Endodermal cell (in vitro differentiated cells): ENCODE measurements around the gene PARVB. TPM values are rescaled to one million over a fixed set of nuclear protein-coding genes. Genes with fewer than 3 reads are reported as not detected.

ENCODE experiments used
- DNase-seq: peaks from one replicate; pipeline ENCODE4 v3.0.0-alpha.2; 2017
- H3K27ac ChIP-seq: 2 replicates; pipeline ENCODE4 v1.5.1; 2013; ENCODE audit warnings: mild to moderate bottlenecking, low read depth, low read length, moderate library complexity
- H3K27me3 ChIP-seq: 2 replicates; pipeline ENCODE4 v1.6.1; 2013; ENCODE audit warnings: mild to moderate bottlenecking, low read length, moderate library complexity; ENCODE audit not compliant: insufficient read depth, control insufficient read depth, poor library complexity, severe bottlenecking
- H3K36me3 ChIP-seq: 2 replicates; pipeline ENCODE4 v1.7.0; 2013; ENCODE audit warnings: mild to moderate bottlenecking, low read length, moderate library complexity; ENCODE audit not compliant: control insufficient read depth, insufficient read depth
- H3K4me1 ChIP-seq: one replicate; pipeline ENCODE4 v1.7.0; 2013; ENCODE audit warnings: low read length; ENCODE audit not compliant: control insufficient read depth, insufficient read depth
- H3K4me3 ChIP-seq: 2 replicates; pipeline ENCODE4 v1.5.1; 2013; ENCODE audit warnings: mild to moderate bottlenecking, low read length, moderate library complexity
- H3K9ac ChIP-seq: 2 replicates; pipeline ENCODE4 v1.6.1; 2013; ENCODE audit warnings: mild to moderate bottlenecking, low read length, moderate library complexity; ENCODE audit not compliant: poor library complexity, severe bottlenecking; ENCODE audit errors: extremely low read depth
- H3K9me3 ChIP-seq: 2 replicates; pipeline ENCODE4 v1.6.1; 2013; ENCODE audit warnings: mild to moderate bottlenecking, low read length, moderate library complexity; ENCODE audit not compliant: control insufficient read depth
- H3K27ac Mint-ChIP-seq: 2 replicates; pipeline ENCODE4 v1.8.0; 2020; ENCODE audit warnings: mixed read lengths
- H3K27me3 Mint-ChIP-seq: 2 replicates; pipeline ENCODE4 v1.8.0; 2021; ENCODE audit warnings: mild to moderate bottlenecking, mixed read lengths; ENCODE audit not compliant: insufficient read depth
- H3K36me3 Mint-ChIP-seq: 2 replicates; pipeline ENCODE4 v1.8.0; 2020; ENCODE audit warnings: low read depth, mixed read lengths
- H3K4me1 Mint-ChIP-seq: 2 replicates; pipeline ENCODE4 v1.8.0; 2020; ENCODE audit warnings: mixed read lengths
- H3K4me3 Mint-ChIP-seq: 2 replicates; pipeline ENCODE4 v1.8.0; 2020; ENCODE audit warnings: mild to moderate bottlenecking, moderate library complexity, mixed read lengths
- H3K9me3 Mint-ChIP-seq: 2 replicates; pipeline ENCODE4 v1.8.0; 2020; ENCODE audit warnings: mild to moderate bottlenecking, mixed read lengths
- WGBS, 2 experiments: methylation state at CpG; one replicate each; pipeline versions ENCODE4 v1.1.5 to v1.1.7; 2013; ENCODE audit warnings: missing lambda C conversion rate in 2 of 2, mixed read lengths in 1 of 2; ENCODE audit not compliant: insufficient coverage in 1 of 2, insufficient read length in 1 of 2; 5-methylcytosine and 5-hydroxymethylcytosine counted together
- total RNA-seq, 2 donors: library from RNA; stranded (reverse); fragmentation: NEBNext Ultra II Directional in 1 of 2; extraction: Animal tissue kit (Norgen Biotek cat#: 25700) in 1 of 2; gene quantifications; 2 replicates in 1 of 2; 3 replicates in 1 of 2; pipeline ENCODE4 v1.2.1, GENCODE V29; 2021
- TF ChIP-seq, protein P1 (sequence below): fragments of 200-600 bp; sonication (generic); conservative IDR thresholded peaks from 2 replicates; pipeline ENCODE4 v1.5.0; 2021; ENCODE audit warnings: antibody characterized with exemption, mild to moderate bottlenecking

Gene PARVB
- total RNA-seq, 2 donors from 2014 or later: 29.6 to 32.3 TPM

DNA sequence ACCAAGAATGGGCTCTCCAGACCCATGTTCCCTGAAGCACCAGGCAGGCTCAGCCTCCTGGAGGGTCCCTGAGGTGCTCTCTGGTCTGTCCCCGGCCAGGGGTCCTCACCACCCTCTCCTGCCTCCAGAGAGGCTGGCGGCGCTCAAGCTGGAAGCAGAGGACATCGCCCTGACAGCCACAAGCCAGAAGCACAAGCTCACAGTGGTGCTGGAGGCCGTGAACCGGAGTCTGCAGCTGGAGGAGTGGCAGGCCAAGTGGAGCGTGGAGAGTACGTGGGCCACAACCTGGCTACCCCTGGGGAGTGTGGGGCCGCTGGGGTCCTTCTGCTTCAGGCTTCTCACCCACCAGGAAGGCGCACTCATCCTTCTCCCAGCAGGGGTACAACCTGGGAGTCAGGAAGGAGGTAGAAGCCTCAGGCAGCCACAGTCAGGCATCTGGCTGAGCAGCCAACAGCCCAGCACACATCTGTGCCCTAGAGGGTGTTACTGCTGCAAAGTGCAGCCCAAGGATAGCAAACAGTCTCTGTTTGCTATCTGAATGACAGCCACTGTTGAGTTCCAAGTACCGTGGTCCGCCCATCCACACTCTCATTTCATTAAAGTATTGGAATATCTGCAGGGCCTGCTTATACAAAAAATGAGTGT, 165.0 kb downstream of the PARVB start:
- no peaks in the 10 kb centered on the region for H3K9me3 ChIP-seq
- no peaks in the 10 kb centered on the region for H3K9me3 Mint-ChIP-seq
- no peaks in the 10 kb centered on the region for H3K27me3 ChIP-seq
- TF ChIP-seq, protein P1, sequence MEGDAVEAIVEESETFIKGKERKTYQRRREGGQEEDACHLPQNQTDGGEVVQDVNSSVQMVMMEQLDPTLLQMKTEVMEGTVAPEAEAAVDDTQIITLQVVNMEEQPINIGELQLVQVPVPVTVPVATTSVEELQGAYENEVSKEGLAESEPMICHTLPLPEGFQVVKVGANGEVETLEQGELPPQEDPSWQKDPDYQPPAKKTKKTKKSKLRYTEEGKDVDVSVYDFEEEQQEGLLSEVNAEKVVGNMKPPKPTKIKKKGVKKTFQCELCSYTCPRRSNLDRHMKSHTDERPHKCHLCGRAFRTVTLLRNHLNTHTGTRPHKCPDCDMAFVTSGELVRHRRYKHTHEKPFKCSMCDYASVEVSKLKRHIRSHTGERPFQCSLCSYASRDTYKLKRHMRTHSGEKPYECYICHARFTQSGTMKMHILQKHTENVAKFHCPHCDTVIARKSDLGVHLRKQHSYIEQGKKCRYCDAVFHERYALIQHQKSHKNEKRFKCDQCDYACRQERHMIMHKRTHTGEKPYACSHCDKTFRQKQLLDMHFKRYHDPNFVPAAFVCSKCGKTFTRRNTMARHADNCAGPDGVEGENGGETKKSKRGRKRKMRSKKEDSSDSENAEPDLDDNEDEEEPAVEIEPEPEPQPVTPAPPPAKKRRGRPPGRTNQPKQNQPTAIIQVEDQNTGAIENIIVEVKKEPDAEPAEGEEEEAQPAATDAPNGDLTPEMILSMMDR: no peak
- H3K4me3 Mint-ChIP-seq: no peak overlapping the region
- H3K4me1 ChIP-seq: peaks cover 7% of the 10 kb centered on the region
- no peak overlapping the region for H3K27ac Mint-ChIP-seq
- no peak overlapping the region for H3K4me3 ChIP-seq
- H3K36me3 Mint-ChIP-seq: no peaks in the 10 kb centered on the region
- peaks cover 2% of the 10 kb centered on the region for H3K27me3 Mint-ChIP-seq
- no peak overlapping the region for H3K27ac ChIP-seq
- H3K36me3 ChIP-seq: no peaks in the 10 kb centered on the region
- DNase-seq: no peak
- H3K9ac ChIP-seq: no peak overlapping the region
- 90 to 93% methylated on average over 2 to 12 of the region's 12 CpGs for WGBS, 2 experiments
- H3K4me1 Mint-ChIP-seq: no peaks in the 10 kb centered on the region

DNA sequence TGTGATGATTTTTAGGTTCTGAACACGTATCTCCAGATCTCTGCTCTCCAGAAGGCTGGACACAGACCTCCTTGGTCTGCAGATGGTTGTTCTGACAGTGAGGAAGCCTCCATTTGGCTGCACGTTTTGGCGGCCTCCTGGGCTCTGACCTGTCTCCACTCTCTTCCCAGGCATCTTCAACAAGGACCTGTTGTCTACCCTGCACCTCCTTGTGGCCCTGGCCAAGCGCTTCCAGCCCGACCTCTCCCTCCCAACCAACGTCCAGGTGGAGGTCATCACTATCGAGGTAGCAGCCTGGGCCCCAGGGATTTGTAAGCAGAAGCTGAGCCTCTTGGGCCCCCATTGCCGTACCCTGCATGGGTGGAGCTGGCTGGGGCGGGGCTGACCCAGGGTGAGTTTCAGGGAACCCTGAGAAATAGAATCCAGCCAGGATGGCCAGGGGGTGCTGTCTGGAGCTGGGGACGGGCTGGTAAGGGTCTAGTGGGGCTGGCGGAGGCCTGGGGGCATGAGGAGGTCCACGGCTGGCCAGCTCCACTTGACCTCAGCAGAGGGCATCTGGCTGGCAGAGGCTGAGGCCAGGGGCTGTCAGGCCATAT, 166.4 kb downstream of the PARVB start:
- WGBS, 2 experiments: 91 to 100% methylated on average over 4 to 12 of the region's 12 CpGs
- no peak overlapping the region for H3K27ac ChIP-seq

DNA sequence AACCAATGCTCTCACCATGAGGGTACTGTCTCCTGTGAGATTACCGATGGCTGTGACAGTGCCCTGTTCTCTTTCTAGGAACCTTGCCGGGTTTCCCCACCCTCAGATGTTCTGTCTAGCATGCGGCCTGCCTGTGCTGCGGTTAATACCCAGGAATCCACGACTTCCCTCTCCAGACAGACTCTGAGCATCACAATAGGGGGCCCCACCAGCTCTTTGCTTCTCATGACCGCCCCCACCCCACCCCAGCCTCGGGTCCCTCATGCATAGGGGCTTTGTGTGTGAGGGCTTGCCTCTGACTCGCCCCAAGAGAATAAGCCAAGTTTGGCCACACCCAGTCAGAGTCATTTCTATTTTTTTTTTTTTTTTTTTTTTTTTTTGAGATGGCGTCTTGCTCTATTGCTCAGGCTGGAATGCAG, 166.9 kb downstream of the PARVB start:
- peaks cover 7% of the 10 kb centered on the region for H3K4me1 ChIP-seq
- no peak overlapping the region for H3K4me3 Mint-ChIP-seq
- DNase-seq: no peak
- TF ChIP-seq, protein P1: no peak
- peaks cover 2% of the 10 kb centered on the region for H3K4me1 Mint-ChIP-seq
- no peaks in the 10 kb centered on the region for H3K36me3 Mint-ChIP-seq
- H3K27me3 Mint-ChIP-seq: peaks cover 2% of the 10 kb centered on the region
- H3K36me3 ChIP-seq: no peaks in the 10 kb centered on the region
- no peak overlapping the region for H3K4me3 ChIP-seq
- H3K27ac Mint-ChIP-seq: no peak overlapping the region
- H3K27ac ChIP-seq: no peak overlapping the region
- H3K9me3 Mint-ChIP-seq: no peaks in the 10 kb centered on the region
- 72 to 88% methylated on average over 2 to 9 of the region's 9 CpGs for WGBS, 2 experiments
- H3K27me3 ChIP-seq: no peaks in the 10 kb centered on the region
- H3K9ac ChIP-seq: no peak overlapping the region
- no peaks in the 10 kb centered on the region for H3K9me3 ChIP-seq

More for the DNA sequence above, 166.4 kb downstream of the PARVB start:
- Histone ChIP-seq H3K4me3 (no peak overlapping the region), H3K27me3 (no peaks in the 10 kb centered on the region), H3K4me1 (peaks cover 7% of the 10 kb centered on the region), H3K9ac (no peak overlapping the region), H3K36me3 (no peaks in the 10 kb centered on the region), H3K9me3 (no peaks in the 10 kb centered on the region)
- TF ChIP-seq, protein P1: no peak
- no peak for DNase-seq
- H3K9me3 Mint-ChIP-seq: no peaks in the 10 kb centered on the region
- peaks cover 2% of the 10 kb centered on the region for H3K27me3 Mint-ChIP-seq
- no peaks in the 10 kb centered on the region for H3K4me1 Mint-ChIP-seq
- no peak overlapping the region for H3K27ac Mint-ChIP-seq
- H3K4me3 Mint-ChIP-seq: no peak overlapping the region
- no peaks in the 10 kb centered on the region for H3K36me3 Mint-ChIP-seq
